Mucosa of stomach (tissue), 1 donor: ENCODE data around the gene PARD3.

Experiments used
- H3K27me3 ChIP-seq: one replicate; pipeline ENCODE4 v1.7.0; 2013; ENCODE audit warnings: mild to moderate bottlenecking, low read length; ENCODE audit not compliant: control insufficient read depth, insufficient read depth
- H3K36me3 ChIP-seq: one replicate; pipeline ENCODE4 v1.7.0; 2013; ENCODE audit warnings: low read length; ENCODE audit not compliant: control insufficient read depth, insufficient read depth
- H3K4me1 ChIP-seq: one replicate; pipeline ENCODE4 v1.7.0; 2013; ENCODE audit warnings: mild to moderate bottlenecking, low read length; ENCODE audit not compliant: control insufficient read depth, insufficient read depth
- H3K4me3 ChIP-seq: one replicate; pipeline ENCODE4 v1.7.0; 2013; ENCODE audit warnings: low read length
- H3K9ac ChIP-seq: one replicate; pipeline ENCODE4 v1.7.0; 2013; ENCODE audit warnings: mild to moderate bottlenecking, low read length, moderate library complexity
- H3K9me3 ChIP-seq: one replicate; pipeline ENCODE4 v1.7.0; 2013; ENCODE audit warnings: mild to moderate bottlenecking, low read length, moderate library complexity; ENCODE audit not compliant: control insufficient read depth
- donor health status: Pancreatic carcinoma.

PARD3 gene

GRCh38 chr10:34143466-34143865 lies 671.6 kb downstream of the PARD3 start:
- Histone ChIP-seq H3K4me1 (no peaks in the 10 kb centered on the region), H3K36me3 (no peaks in the 10 kb centered on the region), H3K27me3 (no peaks in the 10 kb centered on the region), H3K4me3 (no peak overlapping the region), H3K9ac (no peak overlapping the region), H3K9me3 (no peaks in the 10 kb centered on the region)

GRCh38 chr10:34141032-34141680 lies 673.9 kb downstream of the PARD3 start:
- Histone ChIP-seq H3K4me3 (no peak overlapping the region), H3K4me1 (no peaks in the 10 kb centered on the region), H3K27me3 (no peaks in the 10 kb centered on the region), H3K9ac (no peak overlapping the region), H3K9me3 (no peaks in the 10 kb centered on the region), H3K36me3 (no peaks in the 10 kb centered on the region)

GRCh38 chr10:34139559-34139958 lies 675.5 kb downstream of the PARD3 start:
- Histone ChIP-seq H3K4me3 (no peak overlapping the region), H3K9ac (no peak overlapping the region)

GRCh38 chr10:34137955-34138354 lies 677.1 kb downstream of the PARD3 start:
- Histone ChIP-seq H3K9me3 (no peaks in the 10 kb centered on the region), H3K27me3 (no peaks in the 10 kb centered on the region), H3K36me3 (no peaks in the 10 kb centered on the region), H3K4me1 (no peaks in the 10 kb centered on the region), H3K9ac (no peak overlapping the region), H3K4me3 (no peak overlapping the region)

More at GRCh38 chr10:34139559-34139958, 675.5 kb downstream of the PARD3 start:
- no peaks in the 10 kb centered on the region for H3K27me3 ChIP-seq
- no peaks in the 10 kb centered on the region for H3K9me3 ChIP-seq
- no peaks in the 10 kb centered on the region for H3K4me1 ChIP-seq
- H3K36me3 ChIP-seq = no peaks in the 10 kb centered on the region

GRCh38 chr10:34137201-34137600 lies 677.9 kb downstream of the PARD3 start:
- no peak overlapping the region for H3K9ac ChIP-seq
- no peaks in the 10 kb centered on the region for H3K4me1 ChIP-seq
- no peaks in the 10 kb centered on the region for H3K36me3 ChIP-seq
- H3K27me3 ChIP-seq = no peaks in the 10 kb centered on the region
- H3K4me3 ChIP-seq = no peak overlapping the region
- no peaks in the 10 kb centered on the region for H3K9me3 ChIP-seq

GRCh38 chr10:34135515-34135914 lies 679.6 kb downstream of the PARD3 start:
- Histone ChIP-seq H3K27me3 (no peaks in the 10 kb centered on the region), H3K36me3 (no peaks in the 10 kb centered on the region), H3K4me3 (no peak overlapping the region), H3K9ac (no peak overlapping the region), H3K4me1 (no peaks in the 10 kb centered on the region), H3K9me3 (no peaks in the 10 kb centered on the region)

- no peaks in the 10 kb centered on the region for H3K9me3 ChIP-seq
- no peaks in the 10 kb centered on the region for H3K4me1 ChIP-seq
- H3K36me3 ChIP-seq = no peaks in the 10 kb centered on the region
- no peaks in the 10 kb centered on the region for H3K27me3 ChIP-seq
- no peak overlapping the region for H3K9ac ChIP-seq
- H3K4me3 ChIP-seq = no peak overlapping the region
Observed at GRCh38 chr10:34134602-34135001, 680.5 kb downstream of the PARD3 start.

- Histone ChIP-seq H3K9me3 (no peaks in the 10 kb centered on the region), H3K36me3 (no peaks in the 10 kb centered on the region), H3K27me3 (no peaks in the 10 kb centered on the region), H3K4me1 (no peaks in the 10 kb centered on the region), H3K4me3 (no peak overlapping the region), H3K9ac (no peak overlapping the region)
Observed at GRCh38 chr10:34133406-34133805, 681.7 kb downstream of the PARD3 start.

GRCh38 chr10:34131152-34131551 lies 683.9 kb downstream of the PARD3 start:
- Histone ChIP-seq H3K4me3 (no peak overlapping the region), H3K9me3 (no peaks in the 10 kb centered on the region), H3K27me3 (no peaks in the 10 kb centered on the region), H3K4me1 (no peaks in the 10 kb centered on the region), H3K9ac (no peak overlapping the region), H3K36me3 (no peaks in the 10 kb centered on the region)

- Histone ChIP-seq H3K36me3 (no peaks in the 10 kb centered on the region), H3K4me3 (no peak overlapping the region), H3K4me1 (no peaks in the 10 kb centered on the region), H3K9me3 (no peaks in the 10 kb centered on the region), H3K9ac (no peak overlapping the region), H3K27me3 (no peaks in the 10 kb centered on the region)
Observed at GRCh38 chr10:34127676-34128075, 687.4 kb downstream of the PARD3 start.

GRCh38 chr10:34126371-34127151 lies 688.5 kb downstream of the PARD3 start:
- Histone ChIP-seq H3K4me3 (no peak overlapping the region), H3K9ac (no peak overlapping the region), H3K9me3 (no peaks in the 10 kb centered on the region), H3K4me1 (peaks cover 9% of the 10 kb centered on the region), H3K36me3 (no peaks in the 10 kb centered on the region), H3K27me3 (no peaks in the 10 kb centered on the region)

- Histone ChIP-seq H3K9me3 (no peaks in the 10 kb centered on the region), H3K4me1 (peaks cover 17% of the 10 kb centered on the region), H3K9ac (no peak overlapping the region), H3K4me3 (no peak overlapping the region), H3K27me3 (no peaks in the 10 kb centered on the region), H3K36me3 (no peaks in the 10 kb centered on the region)
Observed at GRCh38 chr10:34125702-34126101, 689.4 kb downstream of the PARD3 start.
